ENCODE measurements around the gene GRIK5. TPM values are rescaled to one million over a fixed set of nuclear protein-coding genes. Genes with fewer than 3 reads are reported as not detected.
"Not testable (repeated sequence)": the region's sequence is repeated elsewhere in the genome, so short reads cannot be mapped to it uniquely, and the experiment has no call there.

Gene GRIK5
- total RNA-seq, 6 experiments from 2014 or later: 0.15 to 0.42 (median 0.17) TPM; not detected in 2

DNA sequence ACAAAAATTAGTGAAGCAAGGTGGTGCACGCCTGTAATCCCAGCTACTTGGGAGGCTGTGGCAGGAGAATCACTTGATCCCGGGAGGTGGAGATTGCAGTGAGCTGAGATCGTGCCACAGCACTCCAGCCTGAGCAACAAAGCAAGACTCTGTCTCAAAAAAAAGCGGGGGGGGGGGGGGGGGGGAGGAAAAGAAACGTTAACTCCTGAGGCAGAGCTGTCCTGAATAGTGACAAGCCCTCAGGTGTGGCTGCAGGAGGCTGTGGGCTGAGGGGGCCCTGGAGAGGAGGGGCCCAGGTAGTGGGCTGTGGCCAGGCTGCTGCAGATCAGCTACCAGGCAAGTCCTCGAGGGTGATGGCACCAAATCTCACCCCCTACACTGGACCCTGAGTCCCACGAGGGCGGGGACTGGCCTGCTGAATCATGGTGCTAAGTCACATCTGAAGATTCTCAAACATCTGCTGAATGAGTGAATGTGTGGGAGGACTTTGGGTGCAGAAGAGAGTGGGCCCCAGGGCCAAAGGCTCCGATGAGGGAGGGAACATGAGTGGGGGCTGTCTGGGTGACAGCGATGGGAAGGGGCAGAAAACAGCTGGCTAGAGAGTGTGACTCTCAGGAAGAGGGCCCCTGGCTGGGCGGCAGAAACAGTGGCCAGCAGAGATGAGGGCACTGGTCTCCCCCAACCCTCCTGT, 51.4 kb downstream of the GRIK5 start:
- no peaks in the 10 kb centered on the region for H3K9me3 ChIP-seq
- no peaks in the 10 kb centered on the region for H3K36me3 ChIP-seq
- no peak overlapping the region for H3K4me3 ChIP-seq
- intact Hi-C loops (cut with DNase I): no loop called here
- ATAC-seq (no peak), DNase-seq (no peak)
- H3K27me3 ChIP-seq: no peaks in the 10 kb centered on the region
- WGBS (ENCODE audit: insufficient coverage, low coverage, low lambda C conversion rate, missing lambda C conversion rate): 100% methylated on average over 1 of the region's 11 CpGs
- H3K4me1 ChIP-seq: no peaks in the 10 kb centered on the region
- no peak for TF ChIP-seq POLR2A (IDR thresholded peaks at IDR 0.05)
- TF ChIP-seq, protein P1, sequence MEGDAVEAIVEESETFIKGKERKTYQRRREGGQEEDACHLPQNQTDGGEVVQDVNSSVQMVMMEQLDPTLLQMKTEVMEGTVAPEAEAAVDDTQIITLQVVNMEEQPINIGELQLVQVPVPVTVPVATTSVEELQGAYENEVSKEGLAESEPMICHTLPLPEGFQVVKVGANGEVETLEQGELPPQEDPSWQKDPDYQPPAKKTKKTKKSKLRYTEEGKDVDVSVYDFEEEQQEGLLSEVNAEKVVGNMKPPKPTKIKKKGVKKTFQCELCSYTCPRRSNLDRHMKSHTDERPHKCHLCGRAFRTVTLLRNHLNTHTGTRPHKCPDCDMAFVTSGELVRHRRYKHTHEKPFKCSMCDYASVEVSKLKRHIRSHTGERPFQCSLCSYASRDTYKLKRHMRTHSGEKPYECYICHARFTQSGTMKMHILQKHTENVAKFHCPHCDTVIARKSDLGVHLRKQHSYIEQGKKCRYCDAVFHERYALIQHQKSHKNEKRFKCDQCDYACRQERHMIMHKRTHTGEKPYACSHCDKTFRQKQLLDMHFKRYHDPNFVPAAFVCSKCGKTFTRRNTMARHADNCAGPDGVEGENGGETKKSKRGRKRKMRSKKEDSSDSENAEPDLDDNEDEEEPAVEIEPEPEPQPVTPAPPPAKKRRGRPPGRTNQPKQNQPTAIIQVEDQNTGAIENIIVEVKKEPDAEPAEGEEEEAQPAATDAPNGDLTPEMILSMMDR (IDR thresholded peaks at IDR 0.05): no peak
- no peak overlapping the region for H3K27ac ChIP-seq

DNA sequence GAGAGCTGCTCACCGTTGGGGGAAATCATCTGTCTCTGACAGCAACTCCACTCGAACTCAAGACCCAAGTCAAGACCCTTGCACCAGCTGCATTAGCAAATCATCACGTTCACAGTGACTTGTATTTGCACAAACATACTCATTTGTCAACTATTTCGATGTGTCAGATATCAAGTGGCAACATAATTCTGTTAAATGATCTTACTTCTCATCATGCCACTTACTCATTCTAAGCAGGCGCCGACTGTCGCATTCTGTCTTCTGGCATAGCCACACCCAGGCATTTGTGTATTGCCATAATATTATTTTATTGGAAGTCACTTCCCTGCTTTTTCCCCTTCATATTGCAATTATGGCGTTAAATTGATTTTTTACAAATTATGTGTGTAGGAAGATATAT, 53.0 kb downstream of the GRIK5 start:
- no peak for ATAC-seq
- intact Hi-C loops (cut with DNase I): no loop called here
- H3K4me1 ChIP-seq: no peaks in the 10 kb centered on the region
- H3K9me3 ChIP-seq: no peaks in the 10 kb centered on the region
- no peaks in the 10 kb centered on the region for H3K27me3 ChIP-seq
- DNase-seq: no peak
- no peaks in the 10 kb centered on the region for H3K36me3 ChIP-seq
- TF ChIP-seq, protein P1 (IDR thresholded peaks at IDR 0.05): no peak
- TF ChIP-seq POLR2A (IDR thresholded peaks at IDR 0.05): no peak
- no peak overlapping the region for H3K27ac ChIP-seq
- 62% methylated on average over 8 of the region's 8 CpGs for WGBS (ENCODE audit: insufficient coverage, low coverage, low lambda C conversion rate, missing lambda C conversion rate)
- H3K4me3 ChIP-seq: no peak overlapping the region

DNA sequence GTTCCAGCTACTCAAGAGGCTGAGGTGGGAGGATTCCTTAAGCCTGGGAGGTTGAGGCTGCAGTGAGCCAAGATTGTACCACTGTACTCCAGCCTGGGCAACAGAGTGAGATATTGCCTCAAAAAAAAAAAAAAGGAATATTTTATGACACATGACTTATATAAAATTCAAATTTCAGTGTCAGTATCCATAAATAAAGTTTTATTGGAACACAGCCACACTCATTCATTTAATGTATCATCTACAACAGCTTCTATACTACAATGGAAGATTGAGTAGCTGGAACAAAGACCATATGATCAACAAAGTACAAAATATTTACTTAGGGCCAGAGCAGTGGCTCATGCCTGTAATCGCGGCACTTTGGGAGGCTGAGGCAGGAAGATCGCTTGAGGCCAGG, 57.3 kb downstream of the GRIK5 start:
- H3K36me3 ChIP-seq; H3K4me3 ChIP-seq; ATAC-seq; H3K27ac ChIP-seq; H3K4me1 ChIP-seq; DNase-seq; H3K27me3 ChIP-seq; H3K9me3 ChIP-seq; intact Hi-C loops (cut with DNase I): not testable (repeated sequence)
- 90% methylated on average over 3 of the region's 3 CpGs for WGBS (ENCODE audit: insufficient coverage, low coverage, low lambda C conversion rate, missing lambda C conversion rate)

DNA sequence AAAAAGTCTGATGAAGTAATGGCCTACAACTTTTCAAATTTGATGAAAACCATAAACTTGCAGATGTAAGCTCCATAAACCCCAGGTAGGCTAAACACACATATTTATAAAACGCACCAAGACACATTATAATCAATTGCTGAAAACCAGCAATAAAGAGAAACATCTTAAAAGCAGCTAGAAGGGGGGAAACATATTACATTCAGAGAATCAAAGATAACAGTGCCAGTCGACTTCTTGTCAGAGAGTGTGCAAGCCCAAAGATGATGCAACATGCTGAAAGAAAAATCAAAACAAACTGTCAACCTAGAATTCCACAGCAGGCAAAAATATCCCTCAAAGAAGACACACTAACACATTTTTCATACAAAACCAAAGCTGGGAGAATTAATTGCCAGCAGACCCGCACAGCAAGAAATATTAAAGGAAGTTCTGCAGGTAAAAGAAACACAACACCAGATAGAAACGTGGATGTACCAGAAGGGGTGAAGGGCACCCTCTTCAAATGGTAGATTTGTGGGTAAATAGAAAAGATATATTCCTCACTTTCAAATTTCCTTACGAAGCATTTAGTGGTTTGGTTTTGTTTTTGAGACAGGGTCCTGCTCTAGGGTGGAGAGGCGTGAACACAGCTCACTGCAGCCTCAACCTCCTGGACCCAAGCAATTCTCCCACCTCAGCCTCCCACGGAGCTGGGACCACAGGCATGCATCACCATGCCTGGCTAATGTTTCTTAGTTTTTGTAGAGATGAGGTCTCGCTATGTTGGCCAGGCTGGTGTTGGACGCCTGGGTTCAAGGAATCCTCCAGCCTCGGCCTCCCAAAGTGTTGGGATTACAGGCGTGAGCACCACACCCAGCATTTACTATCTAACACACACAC, 59.5 kb downstream of the GRIK5 start:
- Histone ChIP-seq H3K27me3 (no peaks in the 10 kb centered on the region), H3K36me3 (no peaks in the 10 kb centered on the region), H3K4me1 (no peaks in the 10 kb centered on the region), H3K27ac (no peak overlapping the region), H3K4me3 (no peak overlapping the region), H3K9me3 (no peaks in the 10 kb centered on the region)
- no peak for DNase-seq
- ATAC-seq: no peak
- intact Hi-C loops (cut with DNase I): no loop called here
- 59% methylated on average over 10 of the region's 11 CpGs for WGBS (ENCODE audit: insufficient coverage, low coverage, low lambda C conversion rate, missing lambda C conversion rate)
- TF ChIP-seq, protein P1 (IDR thresholded peaks at IDR 0.05): no peak
- no peak for TF ChIP-seq POLR2A (IDR thresholded peaks at IDR 0.05)

DNA sequence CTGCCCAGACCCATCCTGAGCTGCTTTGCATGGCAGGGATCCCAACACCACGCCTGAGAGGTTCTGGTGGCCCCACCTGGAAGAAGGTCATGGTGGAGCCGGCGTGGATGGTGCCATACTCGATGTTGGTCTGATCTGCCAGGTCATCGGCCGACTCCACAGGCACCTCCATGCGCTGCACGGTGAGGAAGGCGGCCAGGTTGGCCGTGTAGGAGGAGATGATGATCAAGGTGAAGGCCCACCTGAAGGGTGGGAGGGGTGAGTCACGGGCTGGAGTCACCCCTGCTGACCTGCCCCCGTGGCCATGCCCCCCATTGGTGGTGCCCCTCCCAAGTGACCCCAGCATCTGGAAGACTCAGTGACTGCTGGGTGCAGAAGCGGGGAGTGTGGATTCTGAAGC, 63.4 kb downstream of the GRIK5 start:
- DNase-seq (no peak), ATAC-seq (peak in 1 of 4 donors; percentile 15)
- intact Hi-C loops (cut with DNase I): no loop called here
- TF ChIP-seq POLR2A (IDR thresholded peaks at IDR 0.05): no peak
- TF ChIP-seq, protein P1 (IDR thresholded peaks at IDR 0.05): no peak
- H3K9me3 ChIP-seq: no peaks in the 10 kb centered on the region
- 52% methylated on average over 2 of the region's 13 CpGs for WGBS (ENCODE audit: insufficient coverage, low coverage, low lambda C conversion rate, missing lambda C conversion rate)
- H3K36me3 ChIP-seq: no peaks in the 10 kb centered on the region
- peaks cover 0 to 2% of the 10 kb centered on the region in 2 donors for H3K27me3 ChIP-seq
- H3K27ac ChIP-seq: no peak overlapping the region
- H3K4me3 ChIP-seq: no peak overlapping the region
- no peaks in the 10 kb centered on the region for H3K4me1 ChIP-seq

Data from right lobe of liver (tissue), 6 donors.